Heart right ventricle (tissue), 16 donors: ENCODE data around the gene PPM1G. TPM values are rescaled to one million over a fixed set of nuclear protein-coding genes. Genes with fewer than 3 reads are reported as not detected.
A peak's percentile ranks its signal among the peaks of the same experiment; 100 is the strongest.

Experiments used
- ATAC-seq, 8 donors: fragments of 200-7000 bp; cut with Tn5 transposase; one replicate each; pipeline ENCODE4 v1.9.1; 2020; ENCODE audit warnings: mild to moderate bottlenecking in 8 of 8, moderate library complexity in 8 of 8, moderate number of reproducible peaks in 1 of 8
- DNase-seq, 2 donors: peaks; one replicate each; pipeline ENCODE4 v3.0.0-alpha.2; 2020
- H3K27ac ChIP-seq, 10 donors: fragments of 200-600 bp; sonication (generic) in 2 of 10; one replicate each; pipeline versions ENCODE4 v1.5.0 to v1.8.0; 2020 to 2022; ENCODE audit warnings: mild to moderate bottlenecking in 3 of 10
- H3K27me3 ChIP-seq, 7 donors: fragments of 200-600 bp; one replicate each; pipeline ENCODE4 v1.8.0; 2021 to 2022; ENCODE audit warnings: mild to moderate bottlenecking in 2 of 7
- H3K36me3 ChIP-seq, 9 donors: fragments of 200-600 bp; sonication (generic) in 1 of 9; one replicate each; pipeline versions ENCODE4 v1.5.0 to v1.8.0; 2020 to 2022; ENCODE audit warnings: mild to moderate bottlenecking in 2 of 9
- H3K4me1 ChIP-seq, 9 donors: fragments of 200-600 bp; sonication (generic) in 1 of 9; one replicate each; pipeline versions ENCODE4 v1.5.0 to v1.8.0; 2020 to 2022; ENCODE audit warnings: mild to moderate bottlenecking in 4 of 9
- H3K4me3 ChIP-seq, 10 donors: fragments of 200-600 bp; sonication (generic) in 2 of 10; one replicate each; pipeline versions ENCODE4 v1.5.0 to v1.8.0; 2020 to 2022; ENCODE audit warnings: mild to moderate bottlenecking in 7 of 10, moderate library complexity in 2 of 10
- H3K9me3 ChIP-seq, 11 donors: fragments of 200-600 bp in 10 of 11; sonication (generic) in 2 of 11; one replicate each; pipeline versions ENCODE4 v1.5.0 to v1.8.0; 2013 to 2022; ENCODE audit warnings: mild to moderate bottlenecking in 2 of 11, control low read depth in 1 of 11, moderate library complexity in 1 of 11
- WGBS, 2 donors: extraction: QIAGEN DNeasy Blood & Tissue Kit; methylation state at CpG; one replicate each; pipeline ENCODE4 v1.1.7; 2013; ENCODE audit warnings: inconsistent platforms in 1 of 2; 5-methylcytosine and 5-hydroxymethylcytosine counted together
- intact Hi-C, 10 donors: fragments of 100-400 bp; cut with DNase I; formaldehyde crosslinking; loops; one replicate each; pipeline versions ENCODE4 v1.11.1 to v1.14.2; 2022
- polyA plus RNA-seq, 2 donors: library from polyadenylated mRNA; stranded (reverse); fragments of 200-250 nt; gene quantifications; one replicate each; pipeline ENCODE4 v1.2.3, GENCODE V29; 2013
- total RNA-seq, 10 donors: library from RNA; stranded (reverse); fragmentation: NEBNext Ultra II Directional in 3 of 10; extraction: Animal tissue kit (Norgen Biotek cat#: 25700) in 3 of 10; gene quantifications; one replicate each; pipeline versions ENCODE4 v1.2.1 to v1.2.4, GENCODE V29; 2021 to 2023
- TF ChIP-seq, protein P1 (sequence below), 9 donors: fragments of 200-600 bp; sonication (generic) in 2 of 9; IDR thresholded peaks; one replicate each; pipeline versions ENCODE4 v1.5.0 to v1.8.0; 2021 to 2022; ENCODE audit warnings: antibody characterized with exemption in 9 of 9, mild to moderate bottlenecking in 5 of 9, moderate library complexity in 1 of 9
- donor health status: Arrhythmogenic right ventricular cardiomyopathy.
- donor health status: ischemic (EF 13 %, LVEDD 7.1; RV severe dilation, severe dysfunction).
- donor health status: healthy with polysubstance abuse.
- donor health status: DM: no; HTN: yes; CAD: no.
- donor health status: DM: no; HTN: no; CAD: no.
- donor health status: ischemic (EF 25% LVEDD 6.9; RV normal size, moderate dysfunction).
- donor health status: ischemic (EF 25% LVEDD 5.7; RV mildly dilated, moderate dysfunction).
- donor health status: healthy.
- donor health status: DM: yes; HTN: yes; CAD: no.
- donor health status: Ischemic cardiomyopathy.
- donor health status: ischemic (EF 35%, LVEDD 5.7; RV mildly dilated, moderate dysfunction).
- donor health status: nonischemic (EF 11% LVEDD 7.7; RV severe dilation, severe dysfunction).
- donor health status: DM: yes; HTN: yes; CAD: no.
- donor health status: PGD.
- donor health status: ischemic (EF 29% LVEDD 5.4; RV normal size, mild dysfunction).
- donor health status: nonischemic (EF 23%, LVEDD 6.1; RV moderate dilation, normal function).

PPM1G gene
- total and polyA plus RNA-seq, 12 donors = 28.4 to 72.6 (median 33.8) TPM

DNA sequence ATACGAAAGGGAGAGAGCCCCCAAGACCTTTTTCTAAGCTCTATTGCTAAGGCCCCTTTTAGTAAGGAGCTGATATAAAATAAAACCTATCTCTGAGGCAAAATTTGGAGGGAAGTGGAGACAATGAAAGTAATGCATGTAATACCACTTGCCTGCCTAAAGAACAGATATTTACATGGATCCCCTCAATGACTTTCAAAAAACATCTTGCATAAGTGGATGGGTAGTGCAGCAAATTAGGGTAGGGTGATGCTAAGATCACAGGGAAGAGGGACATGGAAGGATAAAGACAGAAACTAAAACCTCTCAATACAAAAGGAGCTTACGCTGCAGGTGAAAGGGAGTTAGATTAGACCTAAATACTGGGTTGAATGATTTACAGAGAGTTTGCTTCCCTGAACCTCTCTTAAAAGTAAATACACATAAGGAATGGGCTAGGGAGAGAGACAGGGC lies 30.0 kb downstream of the PPM1G start:
- Histone ChIP-seq H3K36me3 (peaks cover 0 to 79% (median 52%) of the 10 kb centered on the region in 9 donors), H3K9me3 (no peaks in the 10 kb centered on the region), H3K27ac (peak overlapping the region in 7 of 10 donors; percentile 81 to 93 (median 90)), H3K4me3 (peak overlapping the region in 8 of 10 donors; percentile 47 to 72 (median 67)), H3K4me1 (peaks cover 5 to 33% (median 17%) of the 10 kb centered on the region in 9 donors), H3K27me3 (no peaks in the 10 kb centered on the region)
- DNase-seq = no peak
- intact Hi-C loops = loop anchor here in 1 of 10 donors (10.0 kb wide), 1 partner anchor 605 kb away; no protein-coding TSS in a partner anchor
- no peak for ATAC-seq
- TF ChIP-seq, protein P1, sequence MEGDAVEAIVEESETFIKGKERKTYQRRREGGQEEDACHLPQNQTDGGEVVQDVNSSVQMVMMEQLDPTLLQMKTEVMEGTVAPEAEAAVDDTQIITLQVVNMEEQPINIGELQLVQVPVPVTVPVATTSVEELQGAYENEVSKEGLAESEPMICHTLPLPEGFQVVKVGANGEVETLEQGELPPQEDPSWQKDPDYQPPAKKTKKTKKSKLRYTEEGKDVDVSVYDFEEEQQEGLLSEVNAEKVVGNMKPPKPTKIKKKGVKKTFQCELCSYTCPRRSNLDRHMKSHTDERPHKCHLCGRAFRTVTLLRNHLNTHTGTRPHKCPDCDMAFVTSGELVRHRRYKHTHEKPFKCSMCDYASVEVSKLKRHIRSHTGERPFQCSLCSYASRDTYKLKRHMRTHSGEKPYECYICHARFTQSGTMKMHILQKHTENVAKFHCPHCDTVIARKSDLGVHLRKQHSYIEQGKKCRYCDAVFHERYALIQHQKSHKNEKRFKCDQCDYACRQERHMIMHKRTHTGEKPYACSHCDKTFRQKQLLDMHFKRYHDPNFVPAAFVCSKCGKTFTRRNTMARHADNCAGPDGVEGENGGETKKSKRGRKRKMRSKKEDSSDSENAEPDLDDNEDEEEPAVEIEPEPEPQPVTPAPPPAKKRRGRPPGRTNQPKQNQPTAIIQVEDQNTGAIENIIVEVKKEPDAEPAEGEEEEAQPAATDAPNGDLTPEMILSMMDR (IDR thresholded peaks at IDR 0.05) = no peak
- 89 to 91% methylated on average over 2 of the region's 2 CpGs for WGBS, 2 donors

DNA sequence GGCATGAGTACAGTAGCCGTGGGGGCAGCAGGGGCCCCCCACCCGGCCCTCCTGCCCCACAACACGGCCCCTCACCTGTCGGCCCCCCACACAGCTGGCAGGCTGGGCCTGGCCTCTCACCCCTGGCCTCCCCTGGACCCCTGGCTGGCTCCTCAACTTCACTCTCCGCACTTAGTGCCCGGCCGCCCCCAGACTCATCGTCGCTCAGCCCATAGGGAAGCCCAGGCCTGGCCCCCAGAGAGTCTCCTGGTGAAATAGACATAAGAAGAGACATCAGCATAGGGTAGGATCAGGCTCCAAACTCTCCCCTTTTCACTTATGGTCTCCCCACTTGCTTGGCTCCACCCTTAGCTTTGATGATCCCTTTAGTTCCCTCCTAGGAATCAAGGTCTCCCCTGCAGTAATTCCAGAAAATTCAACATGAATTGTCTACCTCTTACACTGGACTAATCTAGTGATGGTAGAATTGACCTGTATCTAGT lies 30.5 kb downstream of the PPM1G start:
- intact Hi-C loops = loop anchor here in 1 of 10 donors (10.0 kb wide), 1 partner anchor 604 kb away; no protein-coding TSS in a partner anchor
- WGBS, 2 donors = 74 to 85% methylated on average over 8 to 9 of the region's 9 CpGs

DNA sequence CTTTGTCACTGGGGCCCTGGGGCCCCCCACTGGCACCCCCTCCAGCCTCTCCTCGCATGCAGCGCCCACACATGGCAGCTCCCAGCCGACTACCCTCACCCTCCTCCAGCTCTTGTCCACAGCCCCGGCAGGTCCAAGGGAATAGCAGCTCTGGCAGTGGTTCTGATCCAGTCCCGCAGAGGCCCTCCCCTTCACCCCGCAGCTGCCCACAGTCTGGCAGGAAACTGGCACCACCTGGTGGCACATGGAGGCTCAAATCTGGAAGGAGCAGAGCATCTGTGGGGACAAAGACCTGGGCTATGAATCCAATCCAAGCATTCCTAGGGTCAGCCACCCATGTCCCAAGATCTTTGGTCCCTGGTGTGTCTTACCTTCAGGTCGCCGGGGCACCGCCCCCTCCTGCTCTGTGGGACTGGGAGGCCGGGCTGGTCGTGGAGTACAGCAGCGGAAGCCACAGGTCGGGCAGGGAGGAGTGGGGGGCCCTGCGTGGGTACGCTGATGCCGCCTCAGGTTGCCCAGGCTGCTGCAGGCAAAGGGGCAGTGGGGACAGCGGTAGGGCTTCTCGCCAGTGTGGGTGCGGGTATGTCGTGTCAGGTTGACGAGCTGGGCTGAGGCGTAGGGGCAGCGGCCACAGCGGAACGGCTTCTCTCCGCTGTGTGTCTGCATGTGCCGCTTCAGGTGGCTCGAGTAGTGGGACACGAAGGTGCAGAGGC lies 31.1 kb downstream of the PPM1G start:
- 82 to 83% methylated on average over 29 of the region's 29 CpGs for WGBS, 2 donors
- Histone ChIP-seq H3K4me1 (peaks cover 5 to 33% (median 17%) of the 10 kb centered on the region in 9 donors), H3K4me3 (no peak overlapping the region), H3K9me3 (no peaks in the 10 kb centered on the region), H3K27me3 (no peaks in the 10 kb centered on the region), H3K36me3 (peaks cover 0 to 79% (median 53%) of the 10 kb centered on the region in 9 donors), H3K27ac (peak overlapping the region in 1 of 10 donors; percentile 26)
- DNase-seq = no peak
- TF ChIP-seq, protein P1 (IDR thresholded peaks at IDR 0.05) = peak in 5 of 9 donors; percentile 14 to 29 (median 23)
- ATAC-seq = peak in 2 of 8 donors; percentile 0 to 1
- intact Hi-C loops = loop anchor here in 1 of 10 donors (10.0 kb wide), 1 partner anchor 603 kb away; no protein-coding TSS in a partner anchor

More for the DNA sequence above, 30.5 kb downstream of the PPM1G start:
- Histone ChIP-seq H3K27ac (peak overlapping the region in 1 of 10 donors; percentile 81), H3K4me1 (peaks cover 5 to 33% (median 17%) of the 10 kb centered on the region in 9 donors), H3K4me3 (peak overlapping the region in 1 of 10 donors; percentile 70), H3K9me3 (no peaks in the 10 kb centered on the region), H3K27me3 (no peaks in the 10 kb centered on the region), H3K36me3 (peaks cover 0 to 79% (median 52%) of the 10 kb centered on the region in 9 donors)
- ATAC-seq = peak in 1 of 8 donors; percentile 15
- DNase-seq = no peak
- TF ChIP-seq, protein P1 (IDR thresholded peaks at IDR 0.05) = no peak

DNA sequence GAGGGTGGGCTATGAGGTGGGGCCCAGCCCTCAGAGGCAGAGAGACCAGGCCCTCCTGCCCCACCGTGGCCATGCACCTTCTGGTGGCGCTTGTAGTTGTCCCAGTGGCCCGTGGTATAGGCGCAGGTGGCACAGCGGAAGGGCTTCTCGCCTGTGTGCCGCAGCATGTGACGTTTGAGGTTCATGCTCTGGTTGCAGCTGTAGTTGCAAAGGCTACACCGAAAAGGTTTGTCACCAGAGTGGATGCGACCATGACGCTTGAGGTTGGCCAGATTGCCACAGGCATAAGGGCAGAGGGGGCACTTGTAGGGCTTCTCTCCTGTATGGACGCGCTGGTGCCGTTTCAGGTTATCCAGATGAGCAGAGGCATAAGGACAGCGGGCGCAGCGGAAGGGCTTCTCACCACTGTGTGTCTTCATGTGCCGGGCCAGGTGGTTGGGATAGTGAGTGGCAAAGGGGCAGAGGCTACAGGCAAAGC lies 31.7 kb downstream of the PPM1G start:
- intact Hi-C loops = loop anchor here in 1 of 10 donors (10.0 kb wide), 1 partner anchor 603 kb away; no protein-coding TSS in a partner anchor
- Histone ChIP-seq H3K36me3 (peaks cover 0 to 79% (median 55%) of the 10 kb centered on the region in 9 donors), H3K4me3 (no peak overlapping the region), H3K27me3 (no peaks in the 10 kb centered on the region), H3K4me1 (peaks cover 5 to 39% (median 19%) of the 10 kb centered on the region in 9 donors), H3K27ac (no peak overlapping the region), H3K9me3 (no peaks in the 10 kb centered on the region)
- ATAC-seq (no peak), DNase-seq (no peak)
- whole genome bisulfite sequencing, 2 donors = 87 to 89% methylated on average over 18 of the region's 18 CpGs
- TF ChIP-seq, protein P1 (IDR thresholded peaks at IDR 0.05) = no peak
